HS-27A (cell line): ENCODE results near the gene SH2D5.

Source experiments
- DNase-seq: peaks from one replicate; pipeline ENCODE4 v3.0.0-alpha.2; 2012; ENCODE audit warnings: low read depth, missing footprints

SH2D5 gene

GRCh38 chr1:20713440-20713839, 19.1 kb downstream of the SH2D5 start:
- no peak for DNase-seq

- no peak for DNase-seq
These were observed 20.3 kb downstream of the SH2D5 start for GRCh38 chr1:20712215-20712577.

GRCh38 chr1:20711285-20712214, 21.0 kb downstream of the SH2D5 start:
- DNase-seq: no peak

GRCh38 chr1:20710469-20711284, 21.8 kb downstream of the SH2D5 start:
- no peak for DNase-seq

- no peak for DNase-seq
These were observed 22.6 kb downstream of the SH2D5 start for GRCh38 chr1:20709868-20710267.

GRCh38 chr1:20708891-20709290, 23.6 kb downstream of the SH2D5 start:
- no peak for DNase-seq

- DNase-seq: no peak
These were observed 24.4 kb downstream of the SH2D5 start for GRCh38 chr1:20708057-20708456.

- no peak for DNase-seq
These were observed 25.7 kb downstream of the SH2D5 start for GRCh38 chr1:20706841-20707240.

- DNase-seq: no peak
These were observed 27.2 kb downstream of the SH2D5 start for GRCh38 chr1:20705203-20705755.

GRCh38 chr1:20704390-20705202, 27.9 kb downstream of the SH2D5 start:
- DNase-seq: no peak

- no peak for DNase-seq
These were observed 29.3 kb downstream of the SH2D5 start for GRCh38 chr1:20703124-20703756.

- DNase-seq: no peak
These were observed 30.1 kb downstream of the SH2D5 start for GRCh38 chr1:20702416-20702815.

- no peak for DNase-seq
These were observed 30.7 kb downstream of the SH2D5 start for GRCh38 chr1:20701847-20702246.

GRCh38 chr1:20701446-20701845, 31.1 kb downstream of the SH2D5 start:
- DNase-seq: no peak

GRCh38 chr1:20700636-20701215, 31.8 kb downstream of the SH2D5 start:
- DNase-seq: no peak

GRCh38 chr1:20699558-20699957, 32.9 kb downstream of the SH2D5 start:
- DNase-seq: no peak

GRCh38 chr1:20698195-20698910, 34.1 kb downstream of the SH2D5 start:
- peak; percentile 51 for DNase-seq

- no peak for DNase-seq
These were observed 34.9 kb downstream of the SH2D5 start for GRCh38 chr1:20697563-20697962.

- peak; percentile 88 for DNase-seq
These were observed 35.8 kb downstream of the SH2D5 start for GRCh38 chr1:20696397-20697333.
